ENCODE results near the gene PLAAT4. TPM values are rescaled to one million over a fixed set of nuclear protein-coding genes. Genes with fewer than 3 reads are reported as not detected.
A peak's percentile ranks its signal among the peaks of the same experiment; 100 is the strongest.
"Not testable (repeated sequence)": the region's sequence is repeated elsewhere in the genome, so short reads cannot be mapped to it uniquely, and the experiment has no call there.

PLAAT4 gene
- total and polyA plus RNA-seq, 2 experiments from 2014 or later: 0.69 to 4.6 TPM

DNA sequence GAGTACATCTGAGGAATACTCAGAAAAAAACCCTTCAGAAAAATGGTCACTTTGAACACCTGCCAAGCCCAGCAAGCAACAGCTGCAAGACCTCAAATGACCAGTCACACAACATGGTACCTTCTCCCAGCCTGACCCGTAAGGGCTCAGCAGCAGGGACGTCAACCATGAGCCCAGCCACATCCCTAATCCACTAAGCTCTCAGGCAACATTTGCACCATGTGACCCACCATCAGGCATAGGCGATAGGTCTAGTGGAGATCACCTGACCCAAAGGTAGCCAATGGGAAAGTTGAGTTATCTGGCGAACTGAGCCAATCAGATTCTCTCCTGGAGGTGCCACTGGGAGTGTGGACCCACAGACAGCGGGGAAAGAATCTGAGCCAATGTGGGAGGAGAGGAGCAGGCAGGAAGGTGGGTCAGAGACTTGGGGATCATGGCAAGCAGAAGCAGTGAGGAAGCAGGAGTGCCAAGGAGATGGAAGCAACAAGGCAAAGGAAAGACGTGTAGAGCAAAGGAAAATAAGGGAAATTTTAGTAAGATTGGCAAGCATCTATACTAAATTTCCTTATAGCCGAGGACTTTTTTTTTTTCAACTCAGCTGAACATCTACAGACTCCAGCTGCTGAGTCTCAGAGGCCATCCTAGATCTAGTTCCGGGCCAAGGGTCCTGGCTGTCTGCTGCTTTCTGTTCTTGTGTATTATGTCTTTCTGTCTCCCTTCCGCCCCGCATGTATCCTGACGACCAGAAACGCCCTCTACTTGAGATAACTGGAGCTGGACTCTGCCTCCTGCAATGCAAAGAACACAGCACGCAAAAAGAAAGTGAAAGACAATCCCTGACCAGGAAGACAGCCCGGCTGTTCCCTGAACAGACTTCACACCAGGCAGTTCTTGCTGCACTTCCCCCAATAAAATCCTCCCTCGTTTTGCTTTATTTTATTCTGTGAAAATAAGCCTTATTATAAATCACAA, 37.6 kb downstream of the PLAAT4 start (continued):
- TF ChIP-seq, protein P1, sequence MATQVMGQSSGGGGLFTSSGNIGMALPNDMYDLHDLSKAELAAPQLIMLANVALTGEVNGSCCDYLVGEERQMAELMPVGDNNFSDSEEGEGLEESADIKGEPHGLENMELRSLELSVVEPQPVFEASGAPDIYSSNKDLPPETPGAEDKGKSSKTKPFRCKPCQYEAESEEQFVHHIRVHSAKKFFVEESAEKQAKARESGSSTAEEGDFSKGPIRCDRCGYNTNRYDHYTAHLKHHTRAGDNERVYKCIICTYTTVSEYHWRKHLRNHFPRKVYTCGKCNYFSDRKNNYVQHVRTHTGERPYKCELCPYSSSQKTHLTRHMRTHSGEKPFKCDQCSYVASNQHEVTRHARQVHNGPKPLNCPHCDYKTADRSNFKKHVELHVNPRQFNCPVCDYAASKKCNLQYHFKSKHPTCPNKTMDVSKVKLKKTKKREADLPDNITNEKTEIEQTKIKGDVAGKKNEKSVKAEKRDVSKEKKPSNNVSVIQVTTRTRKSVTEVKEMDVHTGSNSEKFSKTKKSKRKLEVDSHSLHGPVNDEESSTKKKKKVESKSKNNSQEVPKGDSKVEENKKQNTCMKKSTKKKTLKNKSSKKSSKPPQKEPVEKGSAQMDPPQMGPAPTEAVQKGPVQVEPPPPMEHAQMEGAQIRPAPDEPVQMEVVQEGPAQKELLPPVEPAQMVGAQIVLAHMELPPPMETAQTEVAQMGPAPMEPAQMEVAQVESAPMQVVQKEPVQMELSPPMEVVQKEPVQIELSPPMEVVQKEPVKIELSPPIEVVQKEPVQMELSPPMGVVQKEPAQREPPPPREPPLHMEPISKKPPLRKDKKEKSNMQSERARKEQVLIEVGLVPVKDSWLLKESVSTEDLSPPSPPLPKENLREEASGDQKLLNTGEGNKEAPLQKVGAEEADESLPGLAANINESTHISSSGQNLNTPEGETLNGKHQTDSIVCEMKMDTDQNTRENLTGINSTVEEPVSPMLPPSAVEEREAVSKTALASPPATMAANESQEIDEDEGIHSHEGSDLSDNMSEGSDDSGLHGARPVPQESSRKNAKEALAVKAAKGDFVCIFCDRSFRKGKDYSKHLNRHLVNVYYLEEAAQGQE (IDR thresholded peaks at IDR 0.05; ENCODE audit: unreplicated experiment): no peak
- no peak for TF ChIP-seq EZH2 (IDR thresholded peaks at IDR 0.05; ENCODE audit: low read depth, unreplicated experiment)
- TF ChIP-seq NANOG (IDR thresholded peaks at IDR 0.05; ENCODE audit: borderline replicate concordance): no peak
- TF ChIP-seq, protein P2, sequence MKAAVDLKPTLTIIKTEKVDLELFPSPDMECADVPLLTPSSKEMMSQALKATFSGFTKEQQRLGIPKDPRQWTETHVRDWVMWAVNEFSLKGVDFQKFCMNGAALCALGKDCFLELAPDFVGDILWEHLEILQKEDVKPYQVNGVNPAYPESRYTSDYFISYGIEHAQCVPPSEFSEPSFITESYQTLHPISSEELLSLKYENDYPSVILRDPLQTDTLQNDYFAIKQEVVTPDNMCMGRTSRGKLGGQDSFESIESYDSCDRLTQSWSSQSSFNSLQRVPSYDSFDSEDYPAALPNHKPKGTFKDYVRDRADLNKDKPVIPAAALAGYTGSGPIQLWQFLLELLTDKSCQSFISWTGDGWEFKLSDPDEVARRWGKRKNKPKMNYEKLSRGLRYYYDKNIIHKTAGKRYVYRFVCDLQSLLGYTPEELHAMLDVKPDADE (IDR thresholded peaks at IDR 0.05): no peak
- TF ChIP-seq JUNB (IDR thresholded peaks at IDR 0.05; ENCODE audit: unreplicated experiment): no peak
- no peak for TF ChIP-seq STAT1 (IDR thresholded peaks at IDR 0.05; ENCODE audit: unreplicated experiment)

DNA sequence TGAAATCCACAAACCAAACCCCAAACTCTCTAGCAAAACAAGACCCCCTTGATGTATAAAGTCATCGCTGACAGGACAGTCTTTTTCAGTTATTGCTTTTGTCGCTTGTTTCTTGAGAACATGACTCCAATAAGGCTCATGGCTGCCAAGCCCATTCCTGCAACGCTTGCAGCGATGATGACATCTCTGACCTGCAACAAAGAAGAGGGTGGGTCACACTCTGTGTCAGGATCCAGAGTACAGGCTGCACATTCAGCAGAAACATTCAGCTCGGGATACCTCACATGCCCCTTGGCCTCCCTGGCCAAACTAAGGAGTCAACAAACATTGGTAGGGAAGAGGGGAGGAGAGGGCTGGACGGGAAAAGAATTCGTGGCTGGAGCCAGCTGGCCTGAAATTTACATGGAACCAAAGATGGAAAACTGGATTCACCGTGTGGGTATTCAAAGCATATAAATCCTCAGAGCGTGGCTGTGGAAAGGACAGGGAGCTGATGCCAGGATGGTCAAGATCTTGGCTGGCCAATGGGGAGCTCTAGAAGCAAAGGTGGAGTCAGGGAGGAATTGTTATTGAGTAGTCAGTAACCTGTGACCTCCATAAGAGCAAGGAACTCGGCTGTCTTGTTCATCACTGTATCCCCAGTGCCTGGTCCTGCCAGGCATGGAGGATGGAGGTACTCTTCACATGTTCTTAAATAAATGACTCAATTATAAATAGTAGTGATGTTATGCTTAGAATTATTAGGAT, 38.4 kb downstream of the PLAAT4 start:
- no peak for ATAC-seq
- Mint-ChIP-seq H3K4me3 (no peak overlapping the region), H3K27me3 (ENCODE audit: insufficient read depth, low read depth, poor library complexity) (peaks cover 3% of the 10 kb centered on the region), H3K27ac (no peak overlapping the region), H3K36me3 (ENCODE audit: low read depth) (peaks cover 51% of the 10 kb centered on the region), H3K4me1 (no peaks in the 10 kb centered on the region), H3K9me3 (peaks cover 22% of the 10 kb centered on the region)
- no peak overlapping the region for H3K4me2 ChIP-seq
- H3K4me1 ChIP-seq (ENCODE audit: insufficient read depth): no peaks in the 10 kb centered on the region
- H3K79me2 ChIP-seq (replicated peaks; ENCODE audit: insufficient read depth): peaks cover 14% of the 10 kb centered on the region
- no peaks in the 10 kb centered on the region for H3K27me3 ChIP-seq (ENCODE audit: insufficient read depth)
- DNase-seq (ENCODE audit: low spot score): no peak
- H3K4me3 ChIP-seq: no peak overlapping the region
- peaks cover 25% of the 10 kb centered on the region for H3K36me3 ChIP-seq (ENCODE audit: insufficient read depth)
- 0 out of 2 replicates have a peak overlapping the region, but pooled peaks have one; percentile 57 for H3K27ac ChIP-seq (ENCODE audit: low read depth)
- no peaks in the 10 kb centered on the region for H3K9me2 ChIP-seq (ENCODE audit: insufficient read depth)
- no peak overlapping the region for H2AFZ ChIP-seq
- TF ChIP-seq EZH2 (IDR thresholded peaks at IDR 0.05; ENCODE audit: low read depth, unreplicated experiment) (no peak), POLR2AphosphoS5 (IDR thresholded peaks at IDR 0.05; ENCODE audit: low read depth) (no peak), JUNB (IDR thresholded peaks at IDR 0.05; ENCODE audit: unreplicated experiment) (no peak)
- 0 out of 2 replicates have a peak, but pooled peaks cover 2% of the 10 kb centered on the region for H4K20me1 ChIP-seq (replicated peaks; ENCODE audit: insufficient read depth)
- peaks cover 5% of the 10 kb centered on the region; the same call in 1 of the 2 replicates for H3F3A ChIP-seq (replicated peaks; ENCODE audit: low read depth)

DNA sequence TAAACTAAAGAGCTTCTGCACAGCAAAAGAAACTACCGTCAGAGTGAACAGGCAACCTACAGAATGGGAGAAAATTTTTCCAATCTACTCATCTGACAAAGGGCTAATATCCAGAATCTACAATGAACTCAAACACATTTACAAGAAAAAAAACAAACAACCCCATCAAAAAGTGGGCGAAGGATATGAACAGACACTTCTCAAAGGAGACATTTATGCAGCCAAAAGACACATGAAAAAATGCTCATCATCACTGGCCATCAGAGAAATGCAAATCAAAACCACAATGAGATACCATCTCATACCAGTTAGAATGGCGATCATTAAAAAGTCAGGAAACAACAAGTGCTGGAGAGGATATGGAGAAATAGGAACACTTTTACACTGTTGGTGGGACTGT, 42.3 kb downstream of the PLAAT4 start:
- H3K36me3 Mint-ChIP-seq (ENCODE audit: low read depth): peaks cover 81% of the 10 kb centered on the region
- not testable (repeated sequence) for H3K27ac Mint-ChIP-seq, ATAC-seq

More for the DNA sequence above, 42.3 kb downstream of the PLAAT4 start:
- H3K9me2 ChIP-seq (ENCODE audit: insufficient read depth); H3K27ac ChIP-seq (ENCODE audit: low read depth); H3K4me2 ChIP-seq; H3K4me3 ChIP-seq; H4K20me1 ChIP-seq (replicated peaks; ENCODE audit: insufficient read depth); H3K4me3 Mint-ChIP-seq; DNase-seq (ENCODE audit: low spot score); H3K4me1 Mint-ChIP-seq; H3F3A ChIP-seq (replicated peaks; ENCODE audit: low read depth); H2AFZ ChIP-seq; H3K27me3 ChIP-seq (ENCODE audit: insufficient read depth); H3K4me1 ChIP-seq (ENCODE audit: insufficient read depth); H3K27me3 Mint-ChIP-seq (ENCODE audit: insufficient read depth, low read depth, poor library complexity): not testable (repeated sequence)
- peaks cover 19% of the 10 kb centered on the region for H3K79me2 ChIP-seq (replicated peaks; ENCODE audit: insufficient read depth)
- peaks cover 56% of the 10 kb centered on the region for H3K36me3 ChIP-seq (ENCODE audit: insufficient read depth)
- H3K9me3 Mint-ChIP-seq: peaks cover 53% of the 10 kb centered on the region
